MV-4-11 (cell line): ENCODE data around the gene FRMD3.

Experiments used
- DNase-seq: peaks from one replicate; lab custom pipeline; 2025; lab: John Stamatoyannopoulos, UW

FRMD3 gene

GRCh38 chr9:83523684-83524083, 14.5 kb downstream of the FRMD3 start:
- no peak for DNase-seq

GRCh38 chr9:83521411-83521810, 16.8 kb downstream of the FRMD3 start:
- peak; percentile 39 for DNase-seq

- peak; percentile 16 for DNase-seq
Measured at GRCh38 chr9:83521011-83521410, 17.2 kb downstream of the FRMD3 start.

GRCh38 chr9:83520292-83520691, 17.9 kb downstream of the FRMD3 start:
- DNase-seq: no peak

GRCh38 chr9:83517980-83518379, 20.2 kb downstream of the FRMD3 start:
- peak; percentile 23 for DNase-seq

- DNase-seq: no peak
Measured at GRCh38 chr9:83514767-83515166, 23.4 kb downstream of the FRMD3 start.

GRCh38 chr9:83512621-83513020, 25.6 kb downstream of the FRMD3 start:
- DNase-seq: no peak

GRCh38 chr9:83511051-83511450, 27.1 kb downstream of the FRMD3 start:
- DNase-seq: peak; percentile 83

GRCh38 chr9:83509402-83509801, 28.8 kb downstream of the FRMD3 start:
- no peak for DNase-seq

GRCh38 chr9:83508067-83508466, 30.1 kb downstream of the FRMD3 start:
- DNase-seq: peak; percentile 55

- DNase-seq: no peak
Measured at GRCh38 chr9:83505282-83505681, 32.9 kb downstream of the FRMD3 start.

GRCh38 chr9:83503866-83504265, 34.3 kb downstream of the FRMD3 start:
- DNase-seq: no peak

GRCh38 chr9:83501565-83501964, 36.6 kb downstream of the FRMD3 start:
- no peak for DNase-seq

- DNase-seq: no peak
Measured at GRCh38 chr9:83497441-83497840, 40.8 kb downstream of the FRMD3 start.

- no peak for DNase-seq
Measured at GRCh38 chr9:83491995-83492394, 46.2 kb downstream of the FRMD3 start.

GRCh38 chr9:83491413-83491812, 46.8 kb downstream of the FRMD3 start:
- no peak for DNase-seq

GRCh38 chr9:83489961-83490360, 48.2 kb downstream of the FRMD3 start:
- no peak for DNase-seq

- no peak for DNase-seq
Measured at GRCh38 chr9:83484990-83485389, 53.2 kb downstream of the FRMD3 start.

- no peak for DNase-seq
Measured at GRCh38 chr9:83483223-83483622, 55.0 kb downstream of the FRMD3 start.

- no peak for DNase-seq
Measured at GRCh38 chr9:83479765-83480164, 58.4 kb downstream of the FRMD3 start.

GRCh38 chr9:83477571-83477970, 60.6 kb downstream of the FRMD3 start:
- DNase-seq: no peak

- DNase-seq: no peak
Measured at GRCh38 chr9:83477120-83477519, 61.1 kb downstream of the FRMD3 start.

GRCh38 chr9:83476513-83476912, 61.7 kb downstream of the FRMD3 start:
- no peak for DNase-seq

GRCh38 chr9:83475741-83476140, 62.5 kb downstream of the FRMD3 start:
- DNase-seq: no peak

GRCh38 chr9:83474631-83475030, 63.6 kb downstream of the FRMD3 start:
- DNase-seq: no peak
